GM19395 (cell line): ENCODE data around the gene MARCOL.

Source experiments
- ATAC-seq: cut with Tn5 transposase; IDR thresholded peaks from one replicate; pipeline ENCODE4 v1.9.1; 2021; ENCODE audit warnings: mild to moderate bottlenecking, moderate library complexity; ENCODE audit not compliant: unreplicated experiment

The MARCOL gene, protein sequence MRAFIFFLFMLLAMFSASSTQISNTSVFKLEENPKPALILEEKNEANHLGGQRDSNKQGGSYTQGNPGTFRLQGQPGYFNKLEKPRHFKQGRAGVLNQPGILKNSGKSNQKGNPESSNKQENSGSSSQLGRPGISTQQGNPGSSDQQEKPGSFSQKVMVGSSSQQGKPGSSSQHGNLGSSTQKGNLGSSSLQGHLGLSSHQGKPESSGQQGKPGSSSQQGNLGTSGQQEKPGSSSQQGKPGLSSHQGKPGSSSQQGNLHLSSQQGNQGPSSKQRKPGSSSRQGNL

DNA sequence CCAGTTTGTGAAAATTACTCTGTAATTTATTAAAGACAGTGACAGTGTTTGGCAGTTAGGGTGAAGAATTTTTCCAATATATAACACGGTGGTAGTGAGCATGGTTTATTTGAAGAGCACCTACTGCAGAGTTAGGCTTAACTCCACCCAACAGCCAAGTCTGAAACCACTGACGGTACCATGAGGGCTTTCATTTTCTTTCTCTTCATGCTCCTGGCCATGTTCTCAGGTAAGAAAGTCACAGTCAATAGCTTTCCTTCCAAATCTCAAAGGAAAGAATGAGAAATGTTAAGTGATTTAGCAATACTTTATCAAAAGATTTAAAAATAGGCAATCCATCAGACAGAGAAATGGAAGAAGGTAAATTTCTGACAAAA is at the start of gene MARCOL:
Gene MARCOL (plus strand): TSS at position 108 of the 377 bp plus-strand sequence. CDS start 73 bp downstream, at position 181.
- ATAC-seq, result no peak

DNA sequence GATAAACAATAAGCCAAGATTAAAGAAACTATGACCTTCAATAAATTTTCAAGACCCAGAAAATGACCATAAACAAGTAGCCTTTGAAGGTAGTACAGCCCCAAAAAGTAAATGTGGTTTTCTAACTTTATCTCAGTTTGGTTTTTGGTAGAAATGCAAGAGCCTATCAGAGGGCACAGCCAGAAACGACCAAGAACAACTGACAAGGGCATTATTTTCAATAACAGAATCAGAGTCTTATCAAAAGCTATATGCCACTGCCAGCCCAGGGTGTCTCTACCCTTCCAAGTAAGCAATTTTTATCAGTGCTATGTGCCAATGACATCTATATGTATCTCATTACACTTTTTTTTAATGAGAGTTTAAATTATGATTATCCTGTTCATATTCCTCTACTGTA is 47.3 kb upstream of the MARCOL start:
- no peak for ATAC-seq

DNA sequence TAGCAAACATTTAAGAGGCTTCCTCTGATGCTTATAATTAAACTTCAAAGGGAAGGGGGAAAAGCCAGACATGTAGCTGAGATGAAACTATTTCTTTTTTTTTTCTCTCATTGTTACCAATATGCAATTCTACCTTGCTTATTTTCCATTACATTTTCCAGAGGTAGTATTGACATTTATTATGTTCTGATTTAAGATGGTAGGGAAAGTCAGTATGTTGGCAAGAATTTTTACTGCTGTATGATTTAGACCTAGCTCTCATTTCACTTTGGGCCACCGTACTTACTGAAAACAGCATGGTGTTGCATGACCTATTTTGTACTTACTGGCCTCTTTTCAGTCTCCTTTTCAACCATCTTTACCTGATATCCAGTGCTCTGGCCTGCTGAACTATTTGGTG is 45.1 kb upstream of the MARCOL start:
- no peak for ATAC-seq

DNA sequence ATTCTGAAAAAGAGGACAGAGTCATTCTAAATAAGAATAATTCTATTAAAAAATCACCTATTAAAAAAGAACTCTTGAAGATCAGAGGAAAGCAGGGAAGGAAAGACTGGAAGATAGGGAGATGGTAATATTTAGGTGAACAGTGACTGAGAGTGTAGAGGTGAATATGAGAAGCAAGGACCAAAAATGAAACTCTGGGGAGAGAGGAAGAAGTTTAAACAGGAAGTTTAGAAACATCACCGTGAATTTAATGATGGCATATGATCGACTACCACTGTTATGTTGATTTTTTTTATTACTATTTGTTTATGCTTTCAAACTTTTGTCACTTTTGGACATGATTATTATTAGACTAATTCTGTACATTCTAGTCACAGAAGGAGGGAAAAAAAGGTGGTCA is 37.2 kb upstream of the MARCOL start:
- ATAC-seq, result no peak

DNA sequence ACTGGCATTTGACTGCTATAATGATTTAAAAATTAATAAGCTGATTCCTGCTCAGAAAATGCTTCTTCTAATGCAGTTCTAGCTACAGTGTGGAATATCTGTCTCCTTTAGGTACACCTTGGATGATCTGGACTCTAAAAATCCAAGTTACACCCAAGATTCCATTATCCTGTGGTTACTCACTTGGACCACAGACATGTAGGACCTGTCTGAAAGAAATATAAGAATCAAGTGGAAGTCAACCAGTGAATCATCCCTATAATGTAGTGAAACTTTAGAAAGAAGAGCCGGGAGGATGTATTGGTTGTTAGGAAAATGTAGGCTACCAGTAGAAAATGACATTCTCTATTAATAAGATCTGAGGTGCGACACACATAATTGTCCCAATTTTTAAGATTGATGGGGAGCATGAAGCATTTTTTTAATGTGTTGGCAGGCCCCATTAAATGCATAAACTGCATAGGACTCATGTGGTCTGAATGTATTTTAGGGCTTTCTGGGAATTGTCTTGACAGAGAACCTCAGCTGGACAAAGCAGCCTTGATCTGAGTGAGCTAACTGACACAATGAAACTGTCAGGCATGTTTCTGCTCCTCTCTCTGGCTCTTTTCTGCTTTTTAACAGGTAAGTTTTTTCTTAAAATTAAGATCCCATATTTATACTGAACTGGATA is 35.7 kb upstream of the MARCOL start, which contains the start of gene SPINK6:
Gene SPINK6 (plus strand): TSS at position 512 of the 673 bp plus-strand sequence. CDS start 55 bp downstream, at position 567.
- no peak for ATAC-seq

DNA sequence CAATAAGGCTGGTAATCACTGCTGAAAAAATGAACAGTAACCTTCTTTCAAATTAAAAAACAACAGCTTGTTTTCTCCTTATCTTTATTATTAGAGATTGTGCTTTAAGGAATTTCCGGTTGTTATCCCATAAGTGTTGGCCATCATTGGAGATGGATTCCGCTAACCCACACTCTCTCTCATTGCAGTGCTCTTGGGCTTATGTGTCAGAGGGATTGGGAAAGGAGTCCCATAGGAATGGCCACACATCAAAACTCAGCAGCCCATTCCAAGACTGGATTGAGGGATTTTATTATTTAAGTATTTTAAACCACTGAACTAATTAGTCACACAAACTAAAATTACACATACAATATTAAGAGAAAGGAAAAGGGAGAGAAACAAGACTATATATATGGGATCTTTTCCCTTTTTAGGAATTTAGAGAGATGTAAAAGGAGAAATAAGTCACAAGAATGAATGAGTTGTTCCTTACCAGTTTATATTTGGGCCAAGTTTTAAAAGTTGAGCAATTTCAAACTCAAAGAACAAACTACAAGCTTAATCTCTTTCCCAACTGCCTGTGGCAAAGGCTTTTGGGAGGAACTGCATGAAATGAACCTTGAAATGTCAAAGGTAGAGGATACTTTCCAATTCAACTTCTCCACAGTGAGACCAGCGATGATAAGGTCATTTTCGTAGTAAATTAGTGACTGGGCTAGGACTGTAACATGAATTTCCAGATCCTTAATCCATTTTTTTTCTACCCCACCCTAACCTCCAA is 33.1 kb upstream of the MARCOL start:
- no peak for ATAC-seq

DNA sequence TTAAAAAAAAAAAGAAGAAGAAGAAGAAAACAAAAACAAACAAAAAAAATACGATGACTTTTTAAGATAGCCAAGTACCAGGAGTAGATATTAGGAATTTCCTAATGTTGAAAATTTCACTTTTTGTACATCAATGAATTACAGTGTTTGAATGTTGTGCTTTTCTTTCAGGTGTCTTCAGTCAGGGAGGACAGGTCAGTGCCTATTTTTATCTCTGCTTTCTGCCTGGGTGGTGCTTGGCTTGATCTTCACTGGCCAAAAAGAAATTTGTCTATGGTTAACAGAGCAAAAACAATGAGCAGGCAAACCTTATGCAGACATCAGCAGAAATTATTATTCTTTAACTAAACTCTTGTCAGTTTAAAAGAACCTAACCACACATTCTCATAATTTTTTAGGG is 32.5 kb upstream of the MARCOL start:
- no peak for ATAC-seq

DNA sequence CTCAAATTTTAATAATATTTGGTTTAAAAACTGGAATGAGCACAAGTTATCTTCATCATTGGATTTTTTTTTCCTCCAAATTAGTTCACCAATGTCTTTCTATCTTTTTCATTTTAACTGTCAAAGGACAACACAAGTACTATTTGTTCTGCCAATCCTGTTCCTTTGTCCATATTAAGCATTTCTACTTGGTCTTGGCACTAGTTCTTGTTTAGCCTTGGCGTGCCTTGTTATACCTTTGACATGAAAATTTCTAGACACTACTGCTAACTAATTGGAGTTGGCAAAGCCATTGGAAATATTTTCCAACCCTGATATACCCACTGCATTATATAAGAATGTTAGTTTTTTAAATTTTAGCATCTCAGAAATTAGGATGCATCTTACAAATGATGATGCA is 31.7 kb upstream of the MARCOL start:
- no peak for ATAC-seq

DNA sequence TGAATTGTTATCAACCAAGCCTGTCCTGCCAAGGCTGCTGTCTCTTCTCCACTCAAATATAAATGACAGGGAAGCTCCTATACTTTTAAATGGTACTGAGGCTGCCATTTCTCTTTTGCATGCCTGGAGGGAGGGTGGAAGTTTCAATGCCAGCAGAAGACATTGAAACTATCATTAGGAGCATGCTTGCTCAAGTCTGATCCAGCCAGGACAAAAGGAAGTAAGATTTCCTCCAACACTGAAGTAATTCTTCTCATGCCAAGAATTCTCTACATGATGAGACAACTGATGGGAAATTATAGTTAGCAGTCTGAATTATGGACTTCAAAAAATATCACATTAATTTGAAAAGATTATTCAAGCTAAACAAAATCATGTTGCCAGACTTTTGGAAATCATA is 30.1 kb upstream of the MARCOL start:
- no peak for ATAC-seq

DNA sequence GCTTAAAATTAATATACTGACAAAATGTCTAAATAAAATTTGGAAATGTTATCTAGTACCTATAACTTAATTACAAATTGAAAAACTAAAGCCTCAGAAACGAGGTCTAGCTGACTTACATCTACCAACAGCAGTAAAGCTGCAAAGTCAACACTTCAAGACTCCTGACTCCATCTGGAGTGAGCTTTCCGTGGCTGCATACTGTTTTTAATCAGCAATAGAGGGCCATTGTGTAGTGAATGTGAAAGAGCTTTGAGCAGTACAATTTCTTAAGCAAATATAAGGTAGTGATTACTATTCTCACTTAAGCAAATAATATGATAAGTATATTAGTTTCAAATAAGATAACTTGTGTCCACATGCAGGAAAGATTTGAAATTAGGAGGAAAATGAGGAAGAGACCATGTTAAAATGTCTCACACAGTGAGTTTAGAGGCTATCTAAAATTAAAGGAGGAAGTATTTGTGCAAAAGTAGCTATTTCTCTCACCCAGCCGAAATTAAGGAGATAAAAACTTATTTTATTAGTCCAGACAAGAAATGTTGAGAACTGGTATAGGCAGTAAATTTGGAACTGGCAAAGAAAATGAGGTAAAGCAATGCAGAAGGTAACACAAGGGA is 29.1 kb upstream of the MARCOL start:
- ATAC-seq, result no peak

DNA sequence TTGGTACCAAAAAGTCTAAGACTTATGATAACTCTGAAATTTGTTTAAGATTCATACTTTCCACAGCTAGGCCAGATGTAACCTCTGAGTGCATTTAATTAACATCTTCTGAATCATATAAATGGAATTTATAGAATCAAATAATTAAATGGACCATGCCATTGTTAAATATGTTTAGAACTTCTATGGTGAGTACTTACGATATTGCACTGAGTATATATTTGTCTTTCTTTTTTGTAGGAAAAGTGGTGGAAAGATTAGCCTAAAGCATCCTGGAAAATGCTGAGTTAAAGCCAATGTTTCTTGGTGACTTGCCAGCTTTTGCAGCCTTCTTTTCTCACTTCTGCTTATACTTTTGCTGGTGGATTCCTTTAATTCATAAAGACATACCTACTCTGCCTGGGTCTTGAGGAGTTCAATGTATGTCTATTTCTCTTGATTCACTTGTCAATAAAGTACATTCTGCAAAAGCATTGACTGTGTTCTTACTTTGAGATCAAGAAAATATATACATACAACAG is 23.6 kb upstream of the MARCOL start:
- no peak for ATAC-seq

DNA sequence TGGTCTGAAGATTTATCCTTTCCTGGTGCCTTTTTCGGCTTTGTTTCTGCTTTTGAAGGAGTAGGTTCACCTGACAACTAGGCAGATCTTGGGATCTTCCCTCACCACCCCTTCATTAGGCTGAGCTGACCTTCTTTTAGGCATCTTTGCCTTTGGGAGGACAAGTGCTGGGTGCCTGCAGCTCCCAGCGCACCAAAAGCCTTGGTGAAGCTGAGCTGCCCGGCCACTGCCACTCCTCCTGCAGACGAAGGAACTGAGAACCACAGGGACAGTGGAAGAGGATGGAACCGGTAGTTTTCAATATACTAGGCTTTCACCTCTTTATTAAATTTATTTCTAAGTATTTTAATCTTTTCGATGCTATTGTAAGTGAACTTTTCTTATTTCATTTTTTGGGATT is 16.8 kb upstream of the MARCOL start:
- no peak for ATAC-seq

DNA sequence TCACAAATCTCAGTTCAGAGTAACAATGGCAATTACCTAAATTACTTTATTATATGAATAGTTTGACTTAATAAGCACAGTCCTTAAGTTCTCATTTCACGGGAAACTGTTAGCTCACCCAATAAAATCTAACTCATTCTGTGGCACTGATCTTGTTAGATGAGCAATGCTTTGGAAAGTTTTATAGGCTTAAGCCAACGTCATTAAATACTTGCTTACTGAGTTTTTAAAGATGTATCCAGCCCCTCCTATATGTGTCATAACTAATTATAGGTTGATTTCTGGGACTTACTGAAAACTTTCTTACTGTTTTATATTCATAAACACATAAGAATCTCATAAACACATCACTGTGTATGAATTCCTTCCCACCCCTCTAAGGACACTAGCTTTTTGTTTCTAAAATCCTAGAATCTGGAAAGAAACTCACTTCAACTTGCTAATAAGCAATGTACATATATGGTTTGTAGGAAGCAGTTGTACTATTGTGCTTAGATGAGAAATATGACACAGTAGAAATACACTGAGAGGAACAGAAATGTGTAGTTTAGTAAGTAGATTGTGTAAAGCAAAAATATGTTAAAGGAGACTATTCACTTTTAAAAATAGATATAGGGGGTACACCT is 14.1 kb upstream of the MARCOL start:
- ATAC-seq, result no peak

DNA sequence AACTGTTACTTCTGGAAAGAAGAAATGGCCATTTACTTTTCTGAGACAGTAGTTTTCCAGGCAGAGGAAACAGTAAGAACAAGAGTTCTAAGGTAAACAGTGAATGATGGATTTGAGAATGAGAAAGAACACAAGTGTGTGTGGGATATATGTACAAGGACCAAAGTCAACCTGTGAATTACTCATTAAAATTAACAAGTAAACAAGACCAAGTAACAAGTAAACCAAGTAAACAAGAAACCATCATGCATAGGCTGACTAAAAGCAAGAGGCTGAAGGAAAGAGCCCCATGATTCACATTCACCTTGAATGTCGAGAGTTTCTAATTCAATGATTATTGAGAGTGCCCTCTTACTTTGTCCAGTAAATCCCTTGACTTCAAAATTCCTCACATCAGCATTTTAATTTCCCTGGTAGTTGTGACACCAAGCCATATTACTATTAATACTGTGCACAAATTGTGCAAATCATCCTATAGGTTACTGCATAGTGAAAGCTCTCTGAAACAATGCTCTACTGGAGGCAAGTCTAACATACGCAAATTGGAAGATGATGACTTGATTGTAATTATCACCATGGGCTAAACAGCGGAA is 9.8 kb upstream of the MARCOL start:
- no peak for ATAC-seq

DNA sequence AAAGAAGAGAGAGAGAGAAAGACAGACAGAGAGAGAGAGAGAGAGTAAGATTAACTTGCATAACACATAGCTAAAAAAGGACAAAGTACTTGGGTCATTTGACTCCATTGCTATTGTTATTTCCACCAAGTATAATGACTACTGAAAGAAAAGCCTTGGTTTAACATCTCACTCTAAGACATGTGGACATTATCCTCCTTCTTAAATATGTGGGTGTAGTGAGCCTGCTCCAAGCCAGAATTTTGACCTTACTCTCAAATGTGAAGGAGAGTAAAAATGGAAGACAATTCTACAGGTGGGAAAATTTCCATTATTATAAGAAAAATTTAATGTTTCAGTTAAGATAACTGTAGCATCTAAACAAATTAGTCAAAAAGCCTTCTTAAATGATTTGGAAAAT is 8.5 kb upstream of the MARCOL start:
- ATAC-seq, result no peak

DNA sequence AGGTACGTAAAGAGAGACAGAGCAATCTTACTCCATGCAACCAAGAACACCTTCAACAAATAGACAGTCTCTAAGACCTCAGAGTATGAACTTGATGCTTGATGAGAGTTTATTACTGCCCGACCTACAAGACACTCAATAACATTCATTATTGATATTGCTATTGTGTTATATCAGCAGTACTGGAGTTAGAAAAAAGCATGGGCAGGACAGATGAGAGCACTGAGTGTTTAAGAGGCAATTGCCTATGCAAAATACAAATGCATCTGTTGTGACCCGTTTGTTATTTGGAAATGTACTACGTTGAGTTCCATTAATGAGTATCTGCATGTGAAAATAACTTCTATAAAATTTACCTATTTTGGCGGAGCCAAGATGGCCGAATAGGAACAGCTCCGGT is 8.1 kb upstream of the MARCOL start:
- no peak for ATAC-seq

DNA sequence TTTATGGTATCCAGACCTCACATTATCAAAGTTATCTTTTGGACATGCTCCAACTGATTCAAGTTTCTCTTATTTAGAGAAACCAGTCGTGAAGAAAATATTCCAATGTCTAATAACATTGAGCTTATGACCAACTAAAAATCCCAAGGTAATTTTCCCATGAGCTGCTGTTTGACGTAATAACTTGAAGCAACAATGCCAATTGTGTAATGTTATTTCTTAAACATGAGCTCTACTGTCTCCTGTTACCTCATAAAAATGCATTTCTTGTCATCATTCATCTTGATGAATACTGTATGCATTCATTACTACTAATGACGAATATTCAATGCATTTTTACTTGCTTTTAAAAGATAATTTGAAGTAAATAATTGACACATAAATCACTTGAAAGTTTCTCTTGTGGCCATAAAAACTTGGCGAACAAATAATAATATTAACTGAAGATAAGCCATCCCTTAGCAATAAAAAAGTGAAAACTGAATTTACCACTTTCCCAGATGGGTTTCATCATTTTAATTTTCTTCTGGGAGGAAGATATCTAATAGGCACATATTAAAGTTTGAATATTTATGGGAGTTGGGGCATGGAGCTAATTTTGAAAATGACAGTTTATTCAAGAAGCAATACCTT is 424 bp upstream of the MARCOL start:
- ATAC-seq, result no peak

DNA sequence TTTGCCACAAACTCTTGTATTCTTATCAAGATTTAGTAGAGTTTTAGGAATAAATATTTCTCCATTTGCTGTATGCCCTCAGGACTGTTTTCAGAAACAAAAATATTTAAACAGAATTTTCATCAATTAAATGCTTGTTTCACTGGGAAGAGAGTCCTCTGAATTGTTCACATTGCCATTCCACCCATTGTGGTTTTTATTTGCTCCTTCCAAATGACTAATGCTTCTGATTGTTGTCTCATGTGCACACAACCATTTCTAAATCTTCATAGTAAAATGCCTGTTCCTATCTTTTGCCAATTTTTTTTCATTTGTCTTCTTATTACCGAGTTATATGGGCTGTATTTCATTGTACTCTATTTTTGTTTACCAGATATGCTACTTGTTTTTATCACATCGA is 10.6 kb downstream of the MARCOL start:
- ATAC-seq, result no peak

DNA sequence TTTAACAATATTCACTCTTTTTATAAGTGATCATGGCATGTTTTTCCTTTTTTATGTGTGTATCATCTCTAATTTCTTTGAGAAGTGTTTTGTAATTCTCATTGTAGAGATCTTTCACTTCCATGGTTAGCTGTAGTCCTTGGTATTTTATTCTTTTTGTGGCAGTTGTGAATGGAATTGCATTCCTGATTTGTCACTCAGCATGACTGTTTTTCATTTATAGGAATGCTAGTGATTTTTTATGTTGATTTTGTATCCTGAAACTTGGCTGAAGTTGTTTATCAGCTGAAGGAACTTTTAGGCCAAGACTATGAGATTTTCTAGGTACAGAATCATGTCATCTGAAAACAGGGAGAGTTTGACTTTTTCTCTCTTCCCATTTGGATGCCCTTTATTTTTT is 17.1 kb downstream of the MARCOL start:
- no peak for ATAC-seq

DNA sequence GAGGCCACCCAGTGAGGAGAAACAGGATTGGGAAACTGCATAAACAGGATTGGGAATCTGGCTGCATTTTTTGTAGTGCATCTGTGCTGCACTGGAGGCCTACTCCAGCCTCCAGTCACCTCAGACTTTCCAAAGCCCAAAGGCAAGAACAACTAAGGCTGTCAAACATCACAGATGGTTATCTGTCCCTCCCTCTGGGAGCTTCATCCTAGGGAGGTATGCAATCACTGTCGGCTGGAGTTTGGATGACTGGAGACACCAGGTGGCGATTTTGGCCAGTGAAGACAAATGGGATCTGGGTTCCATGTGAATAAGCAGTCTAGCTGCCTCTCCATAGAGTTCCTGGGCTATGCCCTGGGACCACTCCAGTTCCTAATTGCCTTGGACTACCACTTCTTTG is 21.0 kb downstream of the MARCOL start:
- ATAC-seq, result no peak
